Fibroblast of lung (primary cell): ENCODE measurements around the gene PPFIA2.

ENCODE experiments used
- CTCF ChIP-seq, 2 donors: IDR thresholded peaks in 1 of 2; conservative IDR thresholded peaks in 1 of 2; 1 replicate in 1 of 2; 2 replicates in 1 of 2; pipeline ENCODE4 v1.5.1; 2011 to 2012; ENCODE audit warnings: low read length in 2 of 2, control low read depth in 1 of 2, inconsistent platforms in 1 of 2, low read depth in 1 of 2, mild to moderate bottlenecking in 1 of 2
- EZH2 ChIP-seq: IDR thresholded peaks from 2 replicates; pipeline ENCODE4 v1.5.1; 2012; ENCODE audit warnings: low read length, control low read depth, mild to moderate bottlenecking; ENCODE audit errors: missing control alignments

- TF ChIP-seq CTCF (conservative IDR thresholded peaks at IDR 0.05 in 1 of 2, IDR thresholded peaks at IDR 0.05 in 1 of 2; ENCODE audit: low read depth in 1 of 2, low read length in 2 of 2) (peak; percentile 67 to 75), EZH2 (no peak)
Observed at GRCh38 chr12:81450920-81451739, 308.0 kb downstream of the PPFIA2 start.
